ENCODE measurements around the gene PKP2.

The PKP2 gene

GRCh38 chr12:32743264-32743663 is 153.3 kb downstream of the PKP2 start:
- DNase-seq = no peak

- DNase-seq = no peak
Observed at GRCh38 chr12:32742133-32742532, 154.4 kb downstream of the PKP2 start.

Measured in activated CD8-positive, alpha-beta memory T cell treated with anti-CD3 and anti-CD28 coated beads, Interleukin-2, amount 50 U/mL, for 4 hours (primary cell).